ENCODE measurements around the gene DCAF7. TPM values are rescaled to one million over a fixed set of nuclear protein-coding genes. Genes with fewer than 3 reads are reported as not detected.

DCAF7 gene
- total RNA-seq, 1 experiment from 2014 or later = 144 TPM

DNA sequence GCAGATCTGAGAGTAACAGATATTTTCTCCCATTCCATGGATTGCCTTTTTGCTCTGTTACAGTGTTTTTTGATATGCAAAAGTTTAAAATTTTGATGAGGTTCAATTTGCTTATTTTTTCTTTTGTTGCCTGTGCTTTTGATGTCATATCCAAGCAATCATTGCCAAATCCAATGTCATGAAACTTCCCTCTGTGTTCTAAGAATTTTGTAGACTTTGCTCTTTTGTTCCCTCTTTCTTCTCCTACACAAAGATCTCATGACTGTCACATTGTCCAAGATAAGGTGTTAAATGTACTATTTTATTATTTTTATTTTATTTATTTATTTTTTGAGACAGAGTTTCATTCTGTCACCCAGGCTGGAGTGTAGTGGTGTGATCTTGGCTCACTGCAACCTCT lies 46.0 kb upstream of the DCAF7 start (continued):
- TF ChIP-seq, protein P1, sequence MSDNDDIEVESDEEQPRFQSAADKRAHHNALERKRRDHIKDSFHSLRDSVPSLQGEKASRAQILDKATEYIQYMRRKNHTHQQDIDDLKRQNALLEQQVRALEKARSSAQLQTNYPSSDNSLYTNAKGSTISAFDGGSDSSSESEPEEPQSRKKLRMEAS (IDR thresholded peaks at IDR 0.05) = no peak
- TF ChIP-seq SIN3A (IDR thresholded peaks at IDR 0.05; ENCODE audit: low read depth) = no peak

DNA sequence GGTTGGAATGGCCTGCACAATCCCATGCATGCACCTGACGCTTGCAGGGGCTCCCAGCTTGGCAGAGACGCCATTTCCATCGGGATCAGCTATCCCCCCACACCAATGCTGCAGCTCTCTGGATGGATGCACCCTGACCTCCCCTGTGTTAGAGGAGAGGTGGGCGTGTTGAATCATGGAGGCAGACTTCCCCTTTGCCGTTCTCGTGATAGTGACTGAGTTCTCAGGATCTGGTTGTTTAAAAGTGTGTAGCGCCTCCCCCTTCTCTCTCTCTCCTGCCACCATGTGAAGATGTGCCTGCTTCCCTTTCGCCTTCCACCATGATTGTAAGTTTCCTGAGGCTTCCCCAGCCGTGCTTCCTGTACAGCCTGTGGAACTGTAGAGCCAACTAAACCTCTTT lies 44.9 kb upstream of the DCAF7 start:
- BruUV-seq (replicated peaks) = no TSS peak
- Histone ChIP-seq H3K36me3 (ENCODE audit: control insufficient read depth in 1 of 2, insufficient read depth in 2 of 2, low read length in 2 of 2) (no peaks in the 10 kb centered on the region), H3K9ac (ENCODE audit: low read length) (no peak overlapping the region), H3K4me1 (ENCODE audit: control insufficient read depth in 1 of 2, insufficient read depth in 2 of 2, low read length in 2 of 2) (no peaks in the 10 kb centered on the region), H3K27me3 (ENCODE audit: insufficient read depth, low read length) (peaks cover 29% of the 10 kb centered on the region), H3K9me2 (ENCODE audit: insufficient read depth) (no peaks in the 10 kb centered on the region), H4K20me1 (ENCODE audit: insufficient read depth) (no peaks in the 10 kb centered on the region), H3K4me2 (ENCODE audit: low read length) (no peak overlapping the region), H3K27ac (ENCODE audit: low read depth, low read length) (no peak overlapping the region), H3K9me3 (ENCODE audit: control insufficient read depth in 1 of 2, insufficient read depth in 1 of 2, low read depth in 1 of 2, low read length in 2 of 2) (peaks cover 0 to 8% of the 10 kb centered on the region in 2 experiments; a peak in 1 of 4 replicates), H2AFZ (ENCODE audit: low read depth, low read length, poor library complexity, severe bottlenecking) (no peak overlapping the region), H3K79me2 (ENCODE audit: insufficient read depth, low read length) (no peaks in the 10 kb centered on the region), H3K4me3 (replicated peaks in 1 of 2; ENCODE audit: low read depth in 1 of 2, low read length in 2 of 2) (no peak overlapping the region)
- ATAC-seq (no peak), DNase-seq (ENCODE audit: low read depth, low spot score) (no peak)
- intact Hi-C loops (cut with micrococcal nuclease) = no loop called here
- CTCF ChIA-PET = no interaction called here
- RAD21 ChIA-PET (ENCODE audit: low non-redundant PET in 1 of 2, low total read pairs in 2 of 2, uncharacterized antibody in 2 of 2, unreplicated experiment in 2 of 2) = no interaction called here
- POLR2A ChIA-PET = no interaction called here
- TF ChIP-seq, protein P2, sequence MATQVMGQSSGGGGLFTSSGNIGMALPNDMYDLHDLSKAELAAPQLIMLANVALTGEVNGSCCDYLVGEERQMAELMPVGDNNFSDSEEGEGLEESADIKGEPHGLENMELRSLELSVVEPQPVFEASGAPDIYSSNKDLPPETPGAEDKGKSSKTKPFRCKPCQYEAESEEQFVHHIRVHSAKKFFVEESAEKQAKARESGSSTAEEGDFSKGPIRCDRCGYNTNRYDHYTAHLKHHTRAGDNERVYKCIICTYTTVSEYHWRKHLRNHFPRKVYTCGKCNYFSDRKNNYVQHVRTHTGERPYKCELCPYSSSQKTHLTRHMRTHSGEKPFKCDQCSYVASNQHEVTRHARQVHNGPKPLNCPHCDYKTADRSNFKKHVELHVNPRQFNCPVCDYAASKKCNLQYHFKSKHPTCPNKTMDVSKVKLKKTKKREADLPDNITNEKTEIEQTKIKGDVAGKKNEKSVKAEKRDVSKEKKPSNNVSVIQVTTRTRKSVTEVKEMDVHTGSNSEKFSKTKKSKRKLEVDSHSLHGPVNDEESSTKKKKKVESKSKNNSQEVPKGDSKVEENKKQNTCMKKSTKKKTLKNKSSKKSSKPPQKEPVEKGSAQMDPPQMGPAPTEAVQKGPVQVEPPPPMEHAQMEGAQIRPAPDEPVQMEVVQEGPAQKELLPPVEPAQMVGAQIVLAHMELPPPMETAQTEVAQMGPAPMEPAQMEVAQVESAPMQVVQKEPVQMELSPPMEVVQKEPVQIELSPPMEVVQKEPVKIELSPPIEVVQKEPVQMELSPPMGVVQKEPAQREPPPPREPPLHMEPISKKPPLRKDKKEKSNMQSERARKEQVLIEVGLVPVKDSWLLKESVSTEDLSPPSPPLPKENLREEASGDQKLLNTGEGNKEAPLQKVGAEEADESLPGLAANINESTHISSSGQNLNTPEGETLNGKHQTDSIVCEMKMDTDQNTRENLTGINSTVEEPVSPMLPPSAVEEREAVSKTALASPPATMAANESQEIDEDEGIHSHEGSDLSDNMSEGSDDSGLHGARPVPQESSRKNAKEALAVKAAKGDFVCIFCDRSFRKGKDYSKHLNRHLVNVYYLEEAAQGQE (IDR thresholded peaks at IDR 0.05; ENCODE audit: low read depth) = no peak
- TF ChIP-seq ELF1 (IDR thresholded peaks at IDR 0.05; ENCODE audit: borderline replicate concordance, low read depth) = no peak
- no peak for TF ChIP-seq SIN3A (IDR thresholded peaks at IDR 0.05; ENCODE audit: low read depth)
- TF ChIP-seq RAD21 (IDR thresholded peaks at IDR 0.05; ENCODE audit: low read depth) = no peak
- no peak for TF ChIP-seq YY1 (IDR thresholded peaks at IDR 0.05; ENCODE audit: extremely low read depth, insufficient replicate concordance, low read depth, low read length)
- no peak for TF ChIP-seq POLR2AphosphoS5 (IDR thresholded peaks at IDR 0.05; ENCODE audit: low read depth, low read length)
- TF ChIP-seq, protein P3, sequence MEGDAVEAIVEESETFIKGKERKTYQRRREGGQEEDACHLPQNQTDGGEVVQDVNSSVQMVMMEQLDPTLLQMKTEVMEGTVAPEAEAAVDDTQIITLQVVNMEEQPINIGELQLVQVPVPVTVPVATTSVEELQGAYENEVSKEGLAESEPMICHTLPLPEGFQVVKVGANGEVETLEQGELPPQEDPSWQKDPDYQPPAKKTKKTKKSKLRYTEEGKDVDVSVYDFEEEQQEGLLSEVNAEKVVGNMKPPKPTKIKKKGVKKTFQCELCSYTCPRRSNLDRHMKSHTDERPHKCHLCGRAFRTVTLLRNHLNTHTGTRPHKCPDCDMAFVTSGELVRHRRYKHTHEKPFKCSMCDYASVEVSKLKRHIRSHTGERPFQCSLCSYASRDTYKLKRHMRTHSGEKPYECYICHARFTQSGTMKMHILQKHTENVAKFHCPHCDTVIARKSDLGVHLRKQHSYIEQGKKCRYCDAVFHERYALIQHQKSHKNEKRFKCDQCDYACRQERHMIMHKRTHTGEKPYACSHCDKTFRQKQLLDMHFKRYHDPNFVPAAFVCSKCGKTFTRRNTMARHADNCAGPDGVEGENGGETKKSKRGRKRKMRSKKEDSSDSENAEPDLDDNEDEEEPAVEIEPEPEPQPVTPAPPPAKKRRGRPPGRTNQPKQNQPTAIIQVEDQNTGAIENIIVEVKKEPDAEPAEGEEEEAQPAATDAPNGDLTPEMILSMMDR (IDR thresholded peaks at IDR 0.05 in 2 of 3, conservative IDR thresholded peaks at IDR 0.05 in 1 of 3; ENCODE audit: borderline replicate concordance in 1 of 3, insufficient read depth in 1 of 3, low read depth in 2 of 3, low read length in 2 of 3) = no peak
- TF ChIP-seq SP1 (IDR thresholded peaks at IDR 0.05; ENCODE audit: low read depth) = no peak
- no peak for TF ChIP-seq JUND (IDR thresholded peaks at IDR 0.05)
- no peak for TF ChIP-seq FOSL1 (IDR thresholded peaks at IDR 0.05; ENCODE audit: low read depth)
- TF ChIP-seq, protein P4, sequence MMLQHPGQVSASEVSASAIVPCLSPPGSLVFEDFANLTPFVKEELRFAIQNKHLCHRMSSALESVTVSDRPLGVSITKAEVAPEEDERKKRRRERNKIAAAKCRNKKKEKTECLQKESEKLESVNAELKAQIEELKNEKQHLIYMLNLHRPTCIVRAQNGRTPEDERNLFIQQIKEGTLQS (IDR thresholded peaks at IDR 0.05) = no peak
